HG02610 (cell line): Measurements from ENCODE around the gene FHIT.

Experiments
- ATAC-seq: cut with Tn5 transposase; IDR thresholded peaks from one replicate; pipeline ENCODE4 v1.9.1; 2021; ENCODE audit warnings: mild to moderate bottlenecking, moderate library complexity; ENCODE audit not compliant: unreplicated experiment

FHIT gene

DNA sequence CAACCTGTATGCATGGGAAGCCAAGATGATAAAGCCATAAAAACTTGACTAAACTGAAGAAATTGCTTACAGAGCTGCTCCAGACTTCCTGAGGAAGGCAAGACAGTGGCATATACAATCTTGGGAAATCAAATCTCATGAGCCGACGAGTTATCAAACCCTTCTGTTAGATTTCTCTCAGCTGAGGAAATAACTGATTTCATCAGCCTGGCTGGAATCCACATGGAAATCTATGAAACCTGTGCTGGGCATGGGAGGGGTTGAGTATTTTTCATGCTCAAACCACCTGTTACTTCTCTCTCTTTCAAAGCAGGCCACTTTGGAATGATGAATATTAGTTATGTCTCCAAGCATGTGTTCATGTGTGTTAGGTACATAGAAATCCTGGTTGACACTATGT is 727.7 kb downstream of the FHIT start:
- ATAC-seq, result no peak

GRCh38 chr3:60517134-60517533 is 734.1 kb downstream of the FHIT start:
- no peak for ATAC-seq

DNA sequence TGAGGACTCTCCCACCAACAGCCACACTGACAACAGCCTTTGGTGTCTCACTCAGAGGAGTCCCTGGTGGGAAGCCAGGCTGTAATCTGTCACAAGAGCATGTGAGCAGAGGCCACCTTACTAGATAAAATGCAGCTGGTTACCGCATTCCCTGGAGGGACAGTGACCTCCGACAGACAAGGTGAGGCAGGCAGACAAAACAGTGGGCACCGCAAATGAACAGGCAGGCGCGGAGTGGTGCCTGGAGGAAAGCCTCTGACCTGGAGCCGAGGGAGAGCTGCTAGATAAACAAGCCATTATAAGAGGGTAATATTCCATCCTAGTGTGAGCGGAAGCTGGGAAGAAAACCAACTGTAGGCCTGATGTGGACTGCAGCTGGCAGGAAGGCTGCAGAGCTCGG is 736.4 kb downstream of the FHIT start:
- no peak for ATAC-seq

DNA sequence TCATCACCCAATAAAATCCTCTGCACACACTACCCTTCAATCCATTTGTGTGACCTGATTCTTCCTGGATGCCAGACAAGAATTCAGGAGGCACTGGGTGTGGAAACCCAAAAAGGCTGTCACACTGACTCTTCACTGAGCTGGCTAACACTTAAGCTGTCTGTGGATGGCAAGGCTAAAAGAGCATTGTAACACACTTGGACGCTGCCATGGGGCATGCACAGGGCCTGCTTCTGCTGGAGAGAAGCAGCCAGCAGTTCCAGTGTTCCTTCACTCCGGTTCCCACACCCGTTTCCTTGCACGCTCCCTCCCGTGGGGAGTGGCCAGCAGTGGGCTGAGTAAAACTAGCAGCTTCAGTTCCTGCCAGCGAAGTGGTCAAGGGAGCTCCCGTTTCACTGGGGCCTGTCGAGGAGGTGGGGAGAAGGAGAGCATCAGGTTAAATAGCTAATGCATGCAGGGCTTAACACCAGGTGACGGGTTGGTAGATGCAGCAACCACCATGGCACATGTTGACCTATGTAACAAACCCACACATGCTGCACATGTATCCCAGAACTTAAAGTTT is 737.1 kb downstream of the FHIT start:
- no peak for ATAC-seq

DNA sequence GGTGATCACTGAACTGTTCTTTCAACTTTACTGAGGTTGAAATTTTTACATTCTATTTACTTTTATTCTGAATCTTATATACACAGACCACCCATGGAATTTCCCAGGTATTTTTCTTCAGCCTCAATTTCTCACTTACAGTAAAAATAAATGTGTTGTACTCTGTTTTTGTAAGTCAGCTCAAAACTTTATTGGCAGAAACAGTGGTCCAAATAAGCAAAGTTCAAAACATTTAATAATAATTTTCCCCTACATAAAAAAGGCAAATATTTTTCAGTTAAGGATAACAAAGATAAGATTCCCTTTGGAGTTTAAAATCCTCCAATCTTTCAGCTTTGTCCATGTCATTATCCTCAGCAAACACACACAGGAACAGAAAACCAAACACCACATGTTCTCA is 738.0 kb downstream of the FHIT start:
- no peak for ATAC-seq

DNA sequence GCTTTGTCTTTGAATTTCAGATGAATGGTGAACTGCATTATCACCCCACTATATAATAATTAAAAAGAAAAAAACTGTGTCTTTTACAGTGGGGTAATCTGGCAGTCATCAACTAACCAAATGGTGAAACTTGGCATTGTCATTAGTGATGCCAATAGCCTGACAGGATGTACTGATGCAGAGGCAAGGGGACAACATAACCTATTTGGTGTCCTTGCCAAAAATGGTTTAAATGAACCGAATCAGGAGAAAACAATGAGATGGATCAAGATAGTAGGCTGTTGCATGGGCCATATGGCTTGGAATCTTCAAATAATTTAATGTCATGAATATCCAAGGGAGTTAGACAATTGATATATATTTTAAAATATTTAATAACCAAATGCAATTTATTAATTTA is 738.7 kb downstream of the FHIT start:
- ATAC-seq, result no peak

GRCh38 chr3:60509471-60509870 is 741.8 kb downstream of the FHIT start:
- ATAC-seq, result no peak

GRCh38 chr3:60504827-60505457 is 746.3 kb downstream of the FHIT start:
- no peak for ATAC-seq

DNA sequence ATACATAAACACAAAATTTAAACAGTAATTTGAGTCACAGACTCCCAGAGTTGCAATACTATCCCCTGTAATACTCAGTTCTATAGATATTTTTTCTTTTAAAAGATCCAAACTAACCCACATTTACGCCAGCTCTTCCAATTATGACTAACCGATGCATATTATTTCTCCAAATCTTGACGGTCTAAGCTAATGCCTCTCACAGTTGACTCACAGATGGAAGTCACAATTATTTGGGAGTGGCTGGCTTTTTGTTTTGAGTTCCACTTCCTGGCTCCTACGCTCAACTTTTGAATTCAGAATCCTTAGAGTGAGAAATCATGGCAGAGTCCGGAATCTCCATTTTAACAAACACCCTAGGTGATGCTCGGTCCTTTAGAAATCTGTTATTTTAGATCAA is 749.9 kb downstream of the FHIT start:
- no peak for ATAC-seq

GRCh38 chr3:60497902-60498301 is 753.4 kb downstream of the FHIT start:
- ATAC-seq, result no peak

DNA sequence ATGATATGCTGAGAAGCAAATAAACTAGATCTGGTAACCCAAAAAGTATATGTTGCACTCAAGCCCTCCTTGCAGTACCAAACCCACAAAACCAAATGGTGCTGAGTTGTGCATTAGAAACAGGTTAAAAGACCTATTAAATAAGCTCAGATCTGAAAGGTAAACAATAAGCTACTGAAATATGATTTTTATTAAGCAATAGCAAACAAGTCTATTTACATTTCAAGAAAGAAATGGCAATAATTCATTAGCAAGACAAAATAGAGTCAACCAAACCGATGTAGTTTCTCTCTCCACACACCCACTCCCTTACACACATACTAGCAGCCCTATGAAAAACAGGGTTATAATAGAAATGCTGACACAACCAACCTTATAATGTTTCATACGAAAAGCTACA is 760.3 kb downstream of the FHIT start:
- no peak for ATAC-seq

GRCh38 chr3:60475096-60475495 is 776.2 kb downstream of the FHIT start:
- no peak for ATAC-seq

DNA sequence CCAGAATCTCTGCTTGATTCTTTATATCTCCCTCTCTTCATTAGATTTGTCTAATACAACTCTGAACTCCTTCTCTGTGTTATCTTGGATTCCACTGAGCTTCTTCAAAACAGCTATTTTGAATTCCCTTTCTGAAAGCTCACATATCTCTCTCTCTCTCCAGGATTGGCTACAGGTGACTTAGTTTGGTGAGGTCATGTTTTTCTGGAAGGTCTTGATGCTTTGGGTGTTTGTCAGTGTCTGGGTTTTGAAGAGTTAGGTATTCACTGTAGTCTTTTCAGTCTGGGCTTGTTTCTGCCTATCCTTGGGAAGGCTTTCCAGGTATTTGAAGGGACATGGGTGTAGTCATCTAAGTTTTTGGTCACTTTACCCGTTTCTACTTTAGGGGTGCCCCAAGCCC is 781.8 kb downstream of the FHIT start:
- ATAC-seq, result no peak

DNA sequence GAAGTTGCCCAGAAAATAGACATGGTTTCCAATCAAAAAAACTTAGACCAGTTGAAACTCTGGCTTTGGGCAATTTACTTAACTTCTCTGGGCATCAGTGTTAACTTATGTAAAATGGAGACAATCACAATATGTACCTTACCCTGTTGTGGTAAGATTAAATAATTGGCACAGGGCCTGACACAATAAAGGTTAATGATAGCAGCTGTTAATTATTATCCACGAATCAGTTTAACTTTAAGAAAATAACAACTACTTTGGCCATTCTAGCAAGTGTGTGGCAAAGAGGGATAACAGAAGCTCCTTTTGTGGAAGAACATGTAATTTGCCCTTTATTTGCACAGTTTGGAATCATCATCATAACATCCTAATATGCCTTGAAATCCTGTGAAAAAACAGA is 787.6 kb downstream of the FHIT start:
- no peak for ATAC-seq

DNA sequence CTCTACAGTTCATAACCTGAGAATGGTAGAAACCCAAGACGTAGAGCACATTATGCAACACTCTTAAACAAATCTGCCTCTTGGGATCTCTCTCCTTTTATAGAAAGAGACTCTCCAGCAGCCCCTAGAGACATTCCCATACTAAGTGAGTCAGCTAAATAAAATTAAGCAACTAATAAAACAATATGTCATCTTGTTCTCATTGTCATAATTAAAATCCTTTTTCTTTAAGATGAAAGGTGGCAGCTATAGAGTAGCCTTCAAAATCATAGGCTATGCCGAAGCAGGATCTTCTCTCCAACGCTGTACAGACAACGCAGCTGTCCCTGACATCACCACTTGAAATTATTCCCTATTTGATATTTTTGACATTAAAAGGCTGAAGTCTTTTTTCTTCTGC is 790.0 kb downstream of the FHIT start:
- no peak for ATAC-seq

GRCh38 chr3:60456180-60456579 is 795.1 kb downstream of the FHIT start:
- ATAC-seq, result no peak

GRCh38 chr3:60453326-60453725 is 797.9 kb downstream of the FHIT start:
- ATAC-seq, result no peak

DNA sequence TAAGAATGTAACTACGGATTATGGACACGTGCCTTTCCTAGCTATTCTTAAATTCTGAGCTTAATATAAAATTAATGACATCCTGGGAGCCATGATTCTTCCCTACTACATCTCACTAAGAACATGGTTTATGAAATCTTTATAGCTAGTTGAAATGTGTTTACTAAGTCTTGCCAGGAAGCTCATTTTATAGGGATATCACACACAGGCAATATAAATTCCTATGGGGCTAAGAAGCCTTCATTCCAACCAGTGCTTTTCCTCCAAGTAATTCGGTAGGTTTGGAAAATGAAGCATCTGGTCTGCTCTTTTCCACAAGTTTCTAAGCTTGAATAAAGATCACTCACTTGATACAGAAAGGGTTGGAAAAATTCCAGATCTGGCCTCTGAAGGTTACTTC is 802.6 kb downstream of the FHIT start:
- ATAC-seq, result no peak

GRCh38 chr3:60445446-60445845 is 805.8 kb downstream of the FHIT start:
- ATAC-seq, result no peak

DNA sequence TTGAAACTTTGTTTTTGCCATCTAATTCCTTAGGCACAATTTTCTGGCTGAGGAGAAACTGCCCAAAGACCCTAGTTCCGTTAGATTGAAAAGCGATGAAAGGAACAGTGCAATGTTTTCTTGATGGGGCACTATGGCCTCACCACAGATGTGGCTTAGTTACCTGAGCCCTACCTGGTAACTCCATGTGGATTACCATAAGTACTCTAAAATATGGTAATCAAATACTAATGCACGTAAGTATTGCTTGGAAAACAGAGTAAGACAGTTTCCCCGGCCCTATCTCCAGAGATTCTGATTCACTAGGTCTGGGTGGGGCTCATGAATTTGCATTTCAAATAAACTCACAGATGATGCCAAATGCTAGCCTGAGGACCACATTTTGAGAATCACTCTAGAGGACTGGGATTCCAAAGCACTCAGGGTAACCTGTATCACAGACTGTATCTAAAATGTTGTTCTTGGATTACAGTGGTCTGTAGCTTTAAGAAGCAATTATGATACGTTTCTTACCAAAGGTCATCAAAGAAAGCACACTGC is 806.3 kb downstream of the FHIT start:
- no peak for ATAC-seq

DNA sequence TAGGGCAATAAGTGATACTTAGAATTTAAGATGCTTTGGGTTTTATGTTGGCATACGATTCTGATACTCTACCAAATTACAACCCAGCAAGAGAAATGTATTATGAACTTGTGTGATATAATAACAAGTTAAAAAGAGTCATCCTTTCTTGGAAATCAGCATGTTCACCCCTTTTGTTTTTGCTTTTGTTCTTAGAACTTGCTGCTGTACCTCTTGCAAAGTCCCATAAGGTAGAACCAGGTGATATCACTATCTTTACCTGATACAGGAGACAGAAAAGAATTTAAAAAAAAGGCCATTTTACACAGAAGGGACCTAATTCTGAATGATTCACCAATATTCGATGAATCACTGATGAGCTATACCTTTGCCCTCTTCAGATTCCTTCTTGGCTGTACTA is 810.4 kb downstream of the FHIT start:
- ATAC-seq, result no peak

GRCh38 chr3:60435941-60436650 is 815.2 kb downstream of the FHIT start:
- no peak for ATAC-seq
